WERI-Rb-1 (cell line): ENCODE results near the gene FAM181A.

Experiments used
- DNase-seq: peaks from one replicate; pipeline ENCODE4 v3.0.0-alpha.2; 2020
- H3K27ac ChIP-seq: fragments of 250-450 bp; sonication (Bioruptor Pico); 2 replicates; pipeline ENCODE4 v1.5.1; 2020; ENCODE audit warnings: mild to moderate bottlenecking, moderate library complexity
- H3K27me3 ChIP-seq: fragments of 250-450 bp; sonication (Bioruptor Pico); 2 replicates; pipeline ENCODE4 v1.5.1; 2021; ENCODE audit warnings: mild to moderate bottlenecking, low read depth, moderate library complexity; ENCODE audit not compliant: insufficient read depth, severe bottlenecking
- H3K36me3 ChIP-seq: fragments of 250-450 bp; sonication (Bioruptor Pico); 2 replicates; pipeline ENCODE4 v1.5.1; 2020; ENCODE audit warnings: mild to moderate bottlenecking, moderate library complexity
- H3K4me3 ChIP-seq: 2 replicates; pipeline ENCODE4 v1.5.1; 2011; ENCODE audit warnings: low read depth, mild to moderate bottlenecking, control low read depth, low read length
- H3K9me3 ChIP-seq: fragments of 250-450 bp; sonication (Bioruptor Pico); 2 replicates; pipeline ENCODE4 v1.5.1; 2021; ENCODE audit warnings: mild to moderate bottlenecking, moderate library complexity; ENCODE audit not compliant: severe bottlenecking
- CTCF ChIP-seq: IDR thresholded peaks from 2 replicates; pipeline ENCODE4 v1.5.1; 2011; ENCODE audit warnings: low read depth, mild to moderate bottlenecking, control low read depth, inconsistent platforms, low read length

The FAM181A gene

GRCh38 chr14:93923626-93924025 is 3.5 kb upstream of the FAM181A start:
- Histone ChIP-seq H3K9me3 (peaks cover 7% of the 10 kb centered on the region), H3K27me3 (no peaks in the 10 kb centered on the region), H3K36me3 (no peaks in the 10 kb centered on the region), H3K4me3 (no peak overlapping the region), H3K27ac (no peak overlapping the region)
- no peak for TF ChIP-seq CTCF
- DNase-seq, result no peak

DNA sequence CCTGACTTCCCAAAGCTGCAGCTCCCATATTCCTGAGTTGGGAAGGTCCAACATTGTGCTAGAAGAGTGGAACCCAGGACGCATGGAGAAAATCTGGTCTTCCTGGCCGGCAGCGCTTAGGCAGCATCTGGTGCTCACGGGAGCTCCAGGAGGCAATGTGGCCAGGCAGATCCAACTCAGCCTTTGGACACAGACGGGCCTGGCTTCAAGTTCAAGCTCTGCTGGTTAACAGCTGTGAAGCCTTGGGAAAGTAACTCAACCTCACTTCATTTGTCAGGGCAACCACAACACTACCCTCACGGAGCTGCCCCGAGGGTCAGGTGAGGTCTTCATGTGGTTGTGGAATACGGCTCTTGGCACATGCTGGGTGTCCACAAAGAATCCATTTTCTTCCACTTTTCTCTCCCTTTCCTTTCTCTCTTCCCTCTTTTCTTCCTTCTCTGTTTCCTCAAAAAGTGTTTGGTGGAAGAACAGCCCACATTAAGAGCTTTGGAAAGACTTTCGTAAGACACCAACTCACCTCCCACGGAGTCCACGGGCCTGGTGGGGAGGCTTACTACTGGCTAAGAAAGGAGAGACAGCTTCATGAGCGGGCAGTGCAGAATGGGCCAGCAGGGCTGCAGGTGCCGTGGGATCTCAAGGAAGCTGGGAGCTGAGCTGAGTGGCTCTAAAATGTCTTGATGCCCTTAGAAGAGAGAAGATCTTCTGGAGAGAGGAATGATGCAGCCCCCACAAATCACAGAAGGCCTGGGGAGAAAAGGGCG is 2.4 kb upstream of the FAM181A start:
- no peak for DNase-seq
- H3K4me3 ChIP-seq, result no peak overlapping the region
- no peaks in the 10 kb centered on the region for H3K27me3 ChIP-seq
- H3K36me3 ChIP-seq, result no peaks in the 10 kb centered on the region
- no peak overlapping the region for H3K27ac ChIP-seq
- TF ChIP-seq CTCF, result no peak
- H3K9me3 ChIP-seq, result peaks cover under 1% of the 10 kb centered on the region

DNA sequence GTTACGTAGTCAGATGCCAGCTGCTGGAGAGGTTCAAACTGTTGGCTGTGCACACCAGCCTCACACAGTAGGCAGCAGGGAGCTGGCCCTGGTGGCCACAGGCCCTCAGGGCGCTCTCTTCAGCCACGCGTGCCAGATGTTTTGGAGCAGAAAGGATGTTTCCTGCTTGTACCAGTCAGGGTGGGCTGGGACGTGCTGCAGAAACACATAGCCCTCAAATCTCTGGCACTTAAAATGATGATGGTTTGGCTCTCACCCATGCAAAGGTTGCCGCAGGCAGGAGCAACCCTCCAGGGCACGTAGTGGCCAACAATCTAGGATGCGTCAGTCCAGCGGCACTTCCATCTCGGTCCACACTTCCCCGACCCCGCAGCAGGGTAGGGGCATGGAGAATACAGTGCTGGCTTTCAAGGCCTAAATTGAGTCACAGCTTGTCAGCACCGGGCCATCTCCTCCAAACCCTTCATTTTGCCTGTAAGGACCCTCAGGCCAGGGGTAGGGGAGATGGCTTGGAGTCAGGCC is 1.7 kb upstream of the FAM181A start:
- no peaks in the 10 kb centered on the region for H3K27me3 ChIP-seq
- H3K36me3 ChIP-seq, result no peaks in the 10 kb centered on the region
- H3K4me3 ChIP-seq, result no peak overlapping the region
- no peak overlapping the region for H3K27ac ChIP-seq
- DNase-seq, result no peak
- no peaks in the 10 kb centered on the region for H3K9me3 ChIP-seq
- no peak for TF ChIP-seq CTCF

DNA sequence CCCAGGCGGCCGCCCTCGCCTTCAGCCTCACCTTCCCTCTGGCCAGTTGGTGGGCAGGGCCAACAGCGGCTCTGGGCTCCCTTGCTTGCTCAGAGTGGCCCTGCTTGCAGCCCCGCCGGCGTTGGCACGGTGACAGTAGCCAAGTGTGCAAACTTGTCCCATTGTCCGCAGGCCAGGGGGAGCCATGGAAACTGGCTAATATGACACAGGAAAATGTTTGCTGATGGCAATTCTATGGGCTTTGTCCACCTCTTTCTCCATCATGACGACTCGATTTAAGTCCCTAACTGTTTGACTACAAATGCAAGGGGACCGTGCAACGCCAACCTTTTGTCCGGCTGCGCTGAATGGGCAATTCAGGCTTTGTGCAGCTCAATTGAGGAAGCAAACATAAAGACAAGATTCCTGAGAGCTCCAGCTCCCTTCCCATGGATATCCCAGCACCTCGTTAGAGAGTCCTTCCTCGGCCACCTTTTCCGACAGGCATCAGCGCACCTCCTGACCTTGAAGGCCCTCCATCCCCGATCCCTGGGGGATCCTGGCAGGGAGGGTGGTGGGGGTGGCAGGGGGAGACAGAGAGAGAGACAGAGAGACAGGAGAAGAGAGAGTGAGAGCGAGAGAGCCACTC is 785 bp upstream of the FAM181A start:
- Histone ChIP-seq H3K36me3 (no peaks in the 10 kb centered on the region), H3K27me3 (no peaks in the 10 kb centered on the region), H3K9me3 (no peaks in the 10 kb centered on the region), H3K27ac (no peak overlapping the region), H3K4me3 (no peak overlapping the region)
- TF ChIP-seq CTCF, result no peak
- no peak for DNase-seq

DNA sequence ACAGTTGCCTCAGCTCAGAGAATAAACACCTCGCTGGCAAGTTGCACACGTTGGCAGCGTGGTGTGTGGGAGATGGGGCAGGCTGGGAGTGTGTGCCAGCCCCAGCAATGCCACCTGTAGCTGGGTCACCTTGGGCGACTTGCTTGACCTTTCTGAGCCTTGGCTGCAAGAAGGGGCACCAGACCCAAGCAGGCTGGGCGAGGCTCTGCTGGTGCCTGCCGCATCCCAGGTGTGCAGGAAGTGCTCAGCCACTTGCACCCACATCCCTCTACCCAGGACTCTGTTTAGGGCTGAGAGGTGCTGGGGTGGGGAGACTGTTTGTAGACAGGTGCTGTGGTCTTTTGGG is 629 bp downstream of the FAM181A start:
- Histone ChIP-seq H3K36me3 (no peaks in the 10 kb centered on the region), H3K4me3 (no peak overlapping the region), H3K9me3 (no peaks in the 10 kb centered on the region), H3K27ac (no peak overlapping the region), H3K27me3 (no peaks in the 10 kb centered on the region)
- no peak for DNase-seq
- TF ChIP-seq CTCF, result no peak
